GM19324 (cell line): ENCODE data around the gene LRFN2.

Experiments used
- ATAC-seq: cut with Tn5 transposase; IDR thresholded peaks from one replicate; pipeline ENCODE4 v1.9.1; 2021; ENCODE audit warnings: mild to moderate bottlenecking, moderate library complexity; ENCODE audit not compliant: unreplicated experiment, low FRiP score

The LRFN2 gene

GRCh38 chr6:40355066-40355465 is 232.1 kb downstream of the LRFN2 start:
- ATAC-seq, result no peak

DNA sequence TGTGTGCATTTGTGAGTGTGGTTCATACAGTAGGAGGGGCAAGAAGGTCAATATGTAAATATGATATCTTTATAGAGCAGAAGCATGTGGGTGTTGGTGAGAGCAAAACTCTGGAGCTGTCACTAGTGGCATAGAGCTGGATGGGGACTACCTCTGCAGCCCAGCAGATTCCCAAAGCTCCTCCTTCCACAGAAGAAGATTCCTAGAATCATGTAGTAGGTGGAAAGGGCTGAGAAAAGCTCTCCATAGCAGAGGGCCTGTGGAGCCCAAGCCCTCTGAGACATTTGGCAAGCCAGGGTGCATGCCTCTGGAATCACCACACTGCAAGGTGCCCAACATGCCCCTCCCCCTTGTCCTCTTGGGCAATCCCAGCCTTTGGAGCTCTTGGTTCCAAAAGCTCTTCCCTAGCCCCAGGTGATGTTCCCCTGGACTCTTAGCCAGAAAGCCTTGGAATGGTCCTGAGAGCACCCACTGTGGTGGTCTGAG is 233.2 kb downstream of the LRFN2 start:
- no peak for ATAC-seq

DNA sequence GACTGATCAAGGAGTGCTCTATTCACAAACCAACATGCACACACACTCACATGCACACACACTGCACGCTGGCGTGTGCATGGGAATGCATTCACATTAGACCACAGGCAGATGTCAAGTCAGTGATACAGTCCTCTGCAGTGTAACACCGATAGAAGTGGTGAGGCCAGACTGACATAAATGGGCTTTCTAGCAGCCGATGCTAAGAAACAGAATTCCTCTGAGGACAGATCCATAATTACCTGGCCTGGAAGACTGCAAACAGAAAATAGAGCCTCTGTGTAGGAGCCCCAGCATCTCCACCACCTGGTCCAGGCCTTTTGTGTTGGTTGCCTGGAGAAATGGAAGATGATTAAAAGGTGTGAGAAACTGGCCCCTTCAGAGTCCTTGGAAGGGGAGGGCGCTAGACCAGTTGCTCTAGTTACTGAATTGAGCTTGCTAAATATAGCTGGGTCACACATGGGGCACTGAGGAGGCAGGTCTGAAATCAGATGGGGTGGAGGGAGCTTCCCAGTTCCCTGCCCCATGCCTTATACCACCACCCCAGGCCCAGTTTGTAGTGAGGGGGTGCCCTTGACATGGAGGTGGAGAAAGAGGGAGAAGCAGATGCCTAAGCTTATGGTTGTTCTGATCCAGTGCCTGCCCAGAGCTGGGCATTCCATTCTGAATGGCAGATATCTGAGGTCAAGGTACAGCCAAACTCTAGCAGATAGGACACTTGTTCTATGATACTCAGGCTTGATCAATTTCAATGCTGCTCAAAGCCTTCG is 233.8 kb downstream of the LRFN2 start:
- no peak for ATAC-seq

DNA sequence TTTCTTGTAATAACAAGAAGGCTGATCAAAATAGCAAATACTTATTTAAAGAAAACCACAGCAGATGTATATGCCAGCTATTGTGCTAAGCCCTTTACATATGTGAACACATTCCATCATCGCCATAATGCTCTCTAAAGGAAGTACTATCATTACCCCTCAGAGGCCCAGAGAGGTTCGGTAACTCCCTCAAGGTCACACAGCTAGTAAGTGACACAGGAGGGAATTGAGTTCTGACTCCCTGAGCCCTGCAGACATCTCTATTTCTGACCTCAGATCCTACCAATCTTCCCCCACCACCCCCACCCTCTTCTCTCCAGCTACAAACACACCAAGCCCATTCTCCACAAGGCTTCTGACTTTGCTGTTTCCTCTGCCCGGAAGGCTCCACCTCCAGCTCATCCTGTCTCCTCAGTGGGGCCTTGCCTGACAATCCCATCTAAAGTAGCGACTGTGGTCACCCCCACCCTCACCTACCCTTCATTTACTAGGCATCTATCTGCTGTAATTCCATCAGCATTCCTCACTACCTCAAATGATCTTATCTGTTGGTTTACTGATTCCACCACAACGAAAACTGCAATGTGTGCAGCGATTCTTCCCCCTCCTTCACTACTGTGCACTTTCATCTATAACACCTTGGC is 234.5 kb downstream of the LRFN2 start:
- no peak for ATAC-seq

DNA sequence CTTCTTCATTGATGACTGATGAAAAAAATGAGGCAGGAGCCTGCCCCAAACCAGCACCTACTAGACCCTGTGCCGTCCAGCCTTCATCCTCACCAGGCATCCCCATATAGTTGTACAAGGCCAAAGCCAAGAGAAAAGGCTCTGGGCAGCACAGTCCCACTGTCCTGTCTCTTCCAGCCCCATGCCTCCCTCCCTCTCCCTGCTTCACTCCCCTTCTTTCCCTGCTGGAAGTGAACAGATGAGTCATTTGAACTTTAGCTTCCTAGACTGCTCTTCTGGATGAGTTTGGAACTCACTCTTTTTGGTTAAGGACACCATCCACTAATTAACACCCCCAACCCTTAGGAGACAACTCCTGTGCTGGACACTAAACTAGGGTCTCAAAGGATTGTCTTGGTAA is 235.2 kb downstream of the LRFN2 start:
- ATAC-seq, result no peak

GRCh38 chr6:40350747-40351217 is 236.4 kb downstream of the LRFN2 start:
- no peak for ATAC-seq

DNA sequence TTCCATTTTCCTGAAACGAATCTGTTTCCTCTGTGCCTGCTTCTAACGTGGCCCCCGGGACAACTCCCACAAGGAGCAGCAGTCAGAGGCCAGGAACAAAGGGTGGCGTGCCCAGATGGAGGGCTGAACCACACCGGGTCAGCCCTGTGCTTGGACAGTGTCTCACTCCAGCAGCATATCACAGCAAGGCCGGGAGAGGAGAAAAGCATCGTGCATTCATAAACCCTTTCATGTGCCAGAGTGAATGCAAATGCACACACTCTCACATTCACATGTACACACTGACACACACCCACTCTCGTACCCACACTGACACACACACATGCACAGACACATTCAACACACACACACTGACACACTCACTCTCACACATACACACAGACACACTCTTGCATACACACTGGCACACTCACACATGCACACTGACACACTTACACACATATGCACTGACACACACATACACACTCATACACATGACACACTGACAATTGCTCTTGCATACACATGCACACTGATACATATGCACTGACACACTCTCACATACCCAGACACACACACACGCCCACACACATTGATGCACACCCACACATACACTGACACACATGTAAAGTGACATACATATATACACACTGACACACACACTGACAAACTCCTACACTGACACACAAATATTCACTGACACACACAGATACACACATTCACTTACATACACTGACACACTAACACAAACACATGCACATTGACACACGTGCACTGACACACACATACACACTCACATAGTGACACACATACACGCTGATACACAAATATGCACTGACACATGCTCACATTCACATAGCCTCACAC is 237.0 kb downstream of the LRFN2 start:
- no peak for ATAC-seq

DNA sequence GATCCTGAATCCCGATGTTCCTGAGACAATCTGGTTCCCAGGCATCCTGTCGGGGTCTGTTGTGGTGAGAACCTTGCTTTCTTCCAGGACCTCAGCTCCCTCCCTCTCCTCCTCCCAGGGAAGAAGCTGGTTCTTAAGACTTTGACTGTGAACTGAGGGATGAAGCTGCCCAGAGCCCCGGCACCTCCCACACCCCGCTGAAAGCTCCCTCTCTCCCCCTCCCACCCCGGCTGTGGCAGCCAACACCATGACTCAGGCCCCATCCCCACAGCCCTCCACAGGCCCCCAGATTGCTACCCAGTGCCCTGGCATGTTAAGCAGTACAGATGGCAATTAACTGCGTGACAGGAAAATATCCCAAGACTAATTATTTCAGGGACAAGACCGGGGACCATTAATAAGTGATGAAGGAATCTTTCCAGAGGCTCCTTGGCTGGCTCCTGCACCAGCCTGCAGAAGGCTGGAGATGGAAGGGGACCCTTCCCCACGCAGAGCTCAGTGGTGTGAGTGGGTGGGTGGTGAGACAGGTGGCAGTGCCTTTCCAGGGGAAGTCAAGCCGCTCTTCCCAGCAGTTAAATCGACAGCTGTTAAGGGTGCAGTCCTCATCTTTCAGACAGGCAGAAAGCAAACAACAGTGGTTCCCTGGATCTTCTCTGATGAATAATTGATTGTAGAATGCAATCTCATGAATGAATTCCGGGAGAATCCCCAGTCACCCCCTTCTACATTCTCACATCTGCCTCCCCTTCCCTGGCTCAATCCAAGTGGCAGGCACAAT is 237.9 kb downstream of the LRFN2 start:
- no peak for ATAC-seq

GRCh38 chr6:40348591-40348990 is 238.6 kb downstream of the LRFN2 start:
- no peak for ATAC-seq

GRCh38 chr6:40347571-40348011 is 239.6 kb downstream of the LRFN2 start:
- ATAC-seq, result no peak

DNA sequence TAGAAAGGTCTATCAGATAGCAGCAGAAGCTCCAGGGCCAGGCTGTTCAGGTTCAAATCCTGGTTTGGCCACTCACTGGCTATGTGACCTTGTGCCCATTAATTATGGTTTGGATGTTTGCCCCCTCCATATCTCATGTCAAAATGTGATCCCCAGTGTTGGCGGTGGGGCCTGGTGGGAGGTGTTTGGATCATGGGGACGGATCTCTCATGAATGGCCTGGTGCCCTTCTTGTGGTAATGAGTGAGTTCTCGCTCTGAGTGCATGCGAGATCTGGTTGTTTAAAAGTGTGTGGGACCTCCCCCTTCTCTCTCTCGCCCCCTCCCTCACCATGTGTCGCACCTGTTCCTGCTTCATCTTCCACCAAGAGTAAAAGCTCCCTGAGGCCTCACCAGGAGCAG is 240.9 kb downstream of the LRFN2 start:
- no peak for ATAC-seq

- ATAC-seq, result no peak
Measured at GRCh38 chr6:40344566-40345167, 242.5 kb downstream of the LRFN2 start.

DNA sequence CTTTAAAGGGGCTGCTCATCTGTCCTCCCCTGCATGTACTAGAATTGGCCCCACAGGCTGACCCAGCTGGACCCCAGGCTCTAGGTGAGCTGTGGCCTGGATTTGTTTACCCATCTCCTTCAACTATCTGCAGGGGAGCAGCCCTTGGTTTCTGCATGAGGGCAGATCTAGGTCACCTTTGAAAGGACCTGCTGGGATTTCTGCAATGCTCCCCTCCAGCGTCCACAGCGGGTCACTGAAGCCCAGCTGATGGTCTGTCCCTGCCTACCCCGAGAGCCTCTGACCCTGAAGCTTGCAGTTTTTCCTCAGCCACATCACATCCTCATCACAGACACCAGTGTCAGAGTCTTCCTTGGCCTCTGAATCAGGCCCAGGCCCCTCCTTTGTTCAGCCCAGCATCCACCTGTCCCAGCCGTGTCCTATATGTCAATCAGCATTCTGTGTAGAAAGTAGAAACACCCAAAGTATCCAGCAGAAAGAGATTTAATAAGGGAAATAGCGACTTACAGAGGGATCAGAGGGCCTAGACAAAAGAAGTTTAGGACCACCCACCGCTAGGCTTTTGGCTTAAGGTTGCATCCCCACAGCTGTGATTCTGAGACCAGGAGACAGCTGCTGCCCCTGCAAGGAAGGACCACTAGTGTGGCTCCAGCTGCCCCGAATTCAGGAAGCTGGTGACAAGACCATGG is 243.1 kb downstream of the LRFN2 start:
- no peak for ATAC-seq

DNA sequence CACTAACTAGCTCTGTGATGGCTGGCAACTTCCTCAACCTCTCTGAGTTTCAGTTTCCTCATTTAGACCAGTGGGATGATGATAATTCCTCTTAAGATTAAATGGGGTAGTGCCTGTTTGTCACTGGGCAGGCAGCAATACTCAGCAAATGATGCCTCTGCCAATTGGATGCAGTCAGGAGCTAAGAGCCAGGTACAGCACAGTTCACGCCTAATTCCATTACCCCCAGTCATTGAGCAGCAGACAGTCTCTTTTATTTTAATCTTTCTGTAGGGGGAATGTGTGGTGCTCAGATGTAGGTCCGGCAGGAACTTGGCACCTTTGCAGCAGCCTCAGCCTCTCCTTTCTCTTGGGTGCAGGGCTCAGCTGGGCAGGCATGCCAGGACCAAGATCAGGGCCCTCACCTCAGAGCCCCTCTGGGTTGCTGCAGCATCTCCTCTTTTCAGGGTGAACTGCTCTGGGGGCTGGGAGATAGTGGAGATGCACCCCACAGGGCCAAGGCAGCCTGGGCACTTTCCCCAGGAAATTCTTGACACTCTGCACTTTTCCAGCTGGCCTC is 243.8 kb downstream of the LRFN2 start:
- ATAC-seq, result no peak

- no peak for ATAC-seq
Measured at GRCh38 chr6:40342723-40343122, 244.4 kb downstream of the LRFN2 start.

DNA sequence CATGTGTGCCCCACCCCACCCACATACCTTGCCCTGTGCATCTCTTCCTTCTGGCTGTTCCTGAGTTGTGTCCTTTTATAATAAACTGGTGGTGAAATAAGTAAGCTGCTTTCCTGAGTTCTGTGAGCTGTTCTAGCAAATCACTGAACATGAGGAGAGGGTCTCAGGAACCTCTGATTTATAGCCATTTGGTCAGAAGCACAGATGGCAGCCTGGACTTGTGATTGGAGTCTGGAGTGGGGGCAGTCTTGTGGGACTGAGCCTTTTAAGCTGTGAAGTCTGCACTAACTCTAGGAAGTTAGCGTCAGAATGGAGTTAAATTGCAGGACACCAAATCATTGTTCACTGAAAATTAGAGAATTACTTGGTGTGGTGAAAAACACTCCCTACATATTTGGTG is 245.4 kb downstream of the LRFN2 start:
- no peak for ATAC-seq
